Measurements from ENCODE around the gene PHLPP1. TPM values are rescaled to one million over a fixed set of nuclear protein-coding genes. Genes with fewer than 3 reads are reported as not detected.

PHLPP1 gene
- total RNA-seq, 1 experiment from 2014 or later: 39.9 TPM

DNA sequence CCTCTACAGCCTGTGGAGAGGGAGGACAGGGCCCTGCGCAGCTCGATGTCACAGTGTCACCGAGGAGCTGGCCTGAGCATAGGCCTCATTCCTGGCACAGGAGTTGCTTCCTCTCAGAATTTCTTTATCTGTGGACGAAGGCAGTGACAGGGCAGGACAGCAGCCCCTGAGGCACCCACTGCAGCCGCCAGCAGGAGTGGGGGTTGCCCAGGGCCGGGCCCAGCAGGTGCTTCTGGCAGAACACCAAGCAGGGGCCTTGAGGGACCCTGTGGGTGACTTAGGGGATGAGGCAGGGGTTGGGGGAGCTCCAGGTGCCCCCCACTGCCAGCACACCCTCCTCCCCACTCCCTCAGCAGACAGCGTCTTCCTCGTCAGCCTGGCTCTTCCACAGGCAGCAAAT, 290.0 kb downstream of the PHLPP1 start:
- Histone ChIP-seq H2BK15ac (ENCODE audit: low read depth, low read length) (no peak overlapping the region), H2AK5ac (ENCODE audit: insufficient read length, low read length) (no peak overlapping the region), H3K4ac (ENCODE audit: low read depth, low read length) (no peak overlapping the region), H4K8ac (replicated peaks; ENCODE audit: insufficient read length, low read depth, low read length) (no peak overlapping the region), H2BK20ac (ENCODE audit: low read depth, low read length, poor library complexity, severe bottlenecking) (no peak overlapping the region), H2BK5ac (ENCODE audit: insufficient read length, low read length) (no peak overlapping the region), H3K18ac (ENCODE audit: insufficient read length, low read depth, low read length) (no peak overlapping the region), H3K9me3 (ENCODE audit: control insufficient read depth, low read depth, low read length) (no peaks in the 10 kb centered on the region), H3K14ac (ENCODE audit: insufficient read depth, low read length) (no peak overlapping the region), H3K27me3 (ENCODE audit: insufficient read depth, low read length) (no peaks in the 10 kb centered on the region), H3K79me1 (ENCODE audit: insufficient read depth, low read depth, low read length, poor library complexity, severe bottlenecking) (no peaks in the 10 kb centered on the region), H2BK120ac (ENCODE audit: low read depth, low read length, poor library complexity, severe bottlenecking) (no peak overlapping the region), H4K91ac (ENCODE audit: insufficient read length, low read depth, low read length) (no peak overlapping the region), H2AFZ (ENCODE audit: low read length) (no peak overlapping the region), H3K23ac (ENCODE audit: insufficient read length, low read depth, low read length) (no peak overlapping the region), H3K23me2 (ENCODE audit: insufficient read length, low read depth, low read length, poor library complexity, severe bottlenecking) (no peaks in the 10 kb centered on the region), H2BK12ac (ENCODE audit: insufficient read length, low read depth, low read length) (no peak overlapping the region), H3T11ph (ENCODE audit: low read length) (no peak overlapping the region), H3K56ac (ENCODE audit: insufficient read length, low read depth, low read length) (no peak overlapping the region), H3K4me2 (ENCODE audit: insufficient read depth, insufficient read length, low read length) (no peak overlapping the region), H3K27ac (ENCODE audit: insufficient read length, low read depth, low read length) (no peak overlapping the region), H3K9ac (ENCODE audit: extremely low read depth, insufficient read length, low read length) (no peak overlapping the region), H4K5ac (ENCODE audit: insufficient read length, low read depth, low read length) (no peak overlapping the region), H3K4me1 (ENCODE audit: insufficient read depth, low read length) (no peaks in the 10 kb centered on the region), H3K79me2 (ENCODE audit: insufficient read depth, low read length) (no peaks in the 10 kb centered on the region), H4K20me1 (ENCODE audit: control insufficient read depth, insufficient read depth, insufficient read length) (no peaks in the 10 kb centered on the region)
- peaks cover 0 to 2% of the 10 kb centered on the region in 2 experiments; a peak in 2 of 4 replicates for H3K4me1 Mint-ChIP-seq
- no CpG with 5 or more reads among the region's 8 CpGs for WGBS (ENCODE audit: extremely low coverage, insufficient read length, low lambda C conversion rate)
- no peaks in the 10 kb centered on the region for H3K9me3 Mint-ChIP-seq
- TF ChIP-seq, protein P1, sequence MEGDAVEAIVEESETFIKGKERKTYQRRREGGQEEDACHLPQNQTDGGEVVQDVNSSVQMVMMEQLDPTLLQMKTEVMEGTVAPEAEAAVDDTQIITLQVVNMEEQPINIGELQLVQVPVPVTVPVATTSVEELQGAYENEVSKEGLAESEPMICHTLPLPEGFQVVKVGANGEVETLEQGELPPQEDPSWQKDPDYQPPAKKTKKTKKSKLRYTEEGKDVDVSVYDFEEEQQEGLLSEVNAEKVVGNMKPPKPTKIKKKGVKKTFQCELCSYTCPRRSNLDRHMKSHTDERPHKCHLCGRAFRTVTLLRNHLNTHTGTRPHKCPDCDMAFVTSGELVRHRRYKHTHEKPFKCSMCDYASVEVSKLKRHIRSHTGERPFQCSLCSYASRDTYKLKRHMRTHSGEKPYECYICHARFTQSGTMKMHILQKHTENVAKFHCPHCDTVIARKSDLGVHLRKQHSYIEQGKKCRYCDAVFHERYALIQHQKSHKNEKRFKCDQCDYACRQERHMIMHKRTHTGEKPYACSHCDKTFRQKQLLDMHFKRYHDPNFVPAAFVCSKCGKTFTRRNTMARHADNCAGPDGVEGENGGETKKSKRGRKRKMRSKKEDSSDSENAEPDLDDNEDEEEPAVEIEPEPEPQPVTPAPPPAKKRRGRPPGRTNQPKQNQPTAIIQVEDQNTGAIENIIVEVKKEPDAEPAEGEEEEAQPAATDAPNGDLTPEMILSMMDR (conservative IDR thresholded peaks at IDR 0.05): no peak
- no peaks in the 10 kb centered on the region; a peak in 1 of 7 replicates for H3K36me3 Mint-ChIP-seq (ENCODE audit: insufficient read depth in 1 of 3, low read depth in 3 of 3)
- 0 out of 2 replicates have a peak, but pooled peaks cover under 1% of the 10 kb centered on the region for H3K27me3 Mint-ChIP-seq (ENCODE audit: low read depth)
- H3K4me3 Mint-ChIP-seq: no peak overlapping the region
- no peak overlapping the region for H3K27ac Mint-ChIP-seq
- DNase-seq: no peak

All from H9 (cell line).